Measurements from ENCODE around the gene LRRC26.

- TF ChIP-seq EZH2 (IDR thresholded peaks at IDR 0.05) (no peak), POLR2AphosphoS5 (IDR thresholded peaks at IDR 0.05; ENCODE audit: borderline replicate concordance, low read depth, low read length) (no peak), FOXP2 (optimal IDR thresholded peaks at IDR 0.05; ENCODE audit: control extremely low read depth, extremely low read length, insufficient read depth) (no peak)
Observed at GRCh38 chr9:137198051-137198901, 28.4 kb upstream of the LRRC26 start.

All from SK-N-MC (cell line).